HG02840 (cell line): Measurements from ENCODE around the gene WDR91.
A peak's percentile ranks its signal among the peaks of the same experiment; 100 is the strongest.
"Not testable (repeated sequence)": the region's sequence is repeated elsewhere in the genome, so short reads cannot be mapped to it uniquely, and the experiment has no call there.

Source experiments
- ATAC-seq: cut with Tn5 transposase; IDR thresholded peaks from one replicate; pipeline ENCODE4 v1.9.1; 2021; ENCODE audit warnings: mild to moderate bottlenecking, moderate library complexity, moderate number of reproducible peaks; ENCODE audit not compliant: unreplicated experiment, low FRiP score

WDR91 gene

DNA sequence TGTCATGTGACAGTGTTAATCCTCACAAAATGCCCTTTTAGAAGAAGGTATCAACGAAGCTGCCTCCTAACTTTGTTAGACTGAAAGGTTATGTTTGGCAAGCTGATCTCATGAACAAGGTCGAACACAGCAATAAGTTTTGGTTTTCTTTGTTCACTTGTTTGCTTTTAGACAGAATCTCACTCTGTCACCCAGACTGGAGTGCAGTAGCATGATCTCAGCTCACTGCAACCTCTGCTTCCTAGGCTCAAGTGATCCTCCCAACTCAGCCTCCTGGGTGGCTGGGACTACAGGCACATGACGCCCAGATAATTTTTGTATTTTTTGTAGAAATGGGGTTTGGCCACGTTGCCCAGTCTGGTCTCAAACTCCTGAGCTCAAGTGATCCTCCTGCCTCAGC is 23.4 kb upstream of the WDR91 start:
- no peak for ATAC-seq

DNA sequence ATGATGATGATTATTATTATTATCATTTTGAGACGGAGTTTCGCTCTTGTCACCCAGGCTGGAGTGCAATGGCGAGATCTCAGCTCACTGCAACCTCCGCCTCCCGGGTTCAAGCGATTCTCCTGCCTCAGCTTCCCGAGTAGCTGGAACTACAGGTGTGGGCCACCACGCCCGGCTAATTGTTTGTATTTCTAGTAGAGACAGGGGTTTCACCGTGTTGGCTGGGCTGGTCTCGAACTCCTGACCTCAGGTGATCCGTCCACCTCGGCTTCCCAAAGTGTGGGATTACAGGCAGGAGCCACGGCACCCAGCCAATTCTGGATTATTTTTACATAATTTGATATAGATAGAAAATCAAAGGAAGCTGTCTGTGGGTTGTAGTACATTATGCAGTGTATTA is 22.8 kb upstream of the WDR91 start:
- not testable (repeated sequence) for ATAC-seq

GRCh38 chr7:135233570-135233969 is 22.2 kb upstream of the WDR91 start, which contains the start of gene STRA8:
TSS of gene STRA8 (plus strand) at chr7:135233838. CDS start at chr7:135240525, 6,687 bp downstream.
- no peak for ATAC-seq

DNA sequence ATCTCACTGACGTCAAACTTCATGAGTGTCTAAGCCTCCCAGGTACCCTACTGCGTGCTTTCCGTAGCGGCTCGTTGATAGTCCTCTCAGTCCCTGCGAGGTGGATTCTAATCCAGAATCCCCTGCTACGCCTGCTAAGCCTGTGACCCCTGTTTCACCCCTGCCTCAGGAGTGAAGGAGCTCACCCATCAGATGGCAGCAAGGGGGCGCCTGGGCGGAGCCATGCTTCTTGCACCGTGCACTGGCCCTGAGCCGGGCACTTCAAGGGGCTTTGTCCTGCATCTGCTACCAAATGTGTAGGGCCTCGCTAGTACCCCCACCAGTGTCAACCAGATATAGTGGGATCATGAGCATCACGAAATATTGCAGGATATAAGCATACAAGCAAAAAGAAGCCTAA is 21.4 kb upstream of the WDR91 start:
- ATAC-seq, result no peak

DNA sequence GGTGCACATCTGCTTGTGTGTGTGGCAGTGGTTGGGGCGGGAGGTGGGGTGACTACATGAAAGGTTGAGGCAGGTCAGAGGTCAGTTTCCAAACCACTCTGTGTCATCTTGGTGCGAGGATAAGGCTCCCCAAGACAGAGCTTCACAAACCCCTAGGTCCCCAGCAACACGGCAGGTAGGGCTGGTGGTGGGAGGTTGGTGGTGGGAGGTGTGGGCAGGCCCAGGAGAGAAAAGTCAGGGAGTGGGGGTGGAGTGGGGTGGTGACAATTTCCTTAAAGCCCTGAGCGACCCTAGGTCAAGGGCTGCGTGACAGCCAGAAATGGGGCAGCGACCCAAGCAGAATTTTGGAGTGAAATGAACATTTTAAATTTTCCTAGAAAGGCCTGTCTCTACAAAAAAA is 20.8 kb upstream of the WDR91 start:
- ATAC-seq, result no peak

GRCh38 chr7:135231686-135232085 is 20.4 kb upstream of the WDR91 start:
- no peak for ATAC-seq

GRCh38 chr7:135224027-135224426 is 12.7 kb upstream of the WDR91 start:
- no peak for ATAC-seq

DNA sequence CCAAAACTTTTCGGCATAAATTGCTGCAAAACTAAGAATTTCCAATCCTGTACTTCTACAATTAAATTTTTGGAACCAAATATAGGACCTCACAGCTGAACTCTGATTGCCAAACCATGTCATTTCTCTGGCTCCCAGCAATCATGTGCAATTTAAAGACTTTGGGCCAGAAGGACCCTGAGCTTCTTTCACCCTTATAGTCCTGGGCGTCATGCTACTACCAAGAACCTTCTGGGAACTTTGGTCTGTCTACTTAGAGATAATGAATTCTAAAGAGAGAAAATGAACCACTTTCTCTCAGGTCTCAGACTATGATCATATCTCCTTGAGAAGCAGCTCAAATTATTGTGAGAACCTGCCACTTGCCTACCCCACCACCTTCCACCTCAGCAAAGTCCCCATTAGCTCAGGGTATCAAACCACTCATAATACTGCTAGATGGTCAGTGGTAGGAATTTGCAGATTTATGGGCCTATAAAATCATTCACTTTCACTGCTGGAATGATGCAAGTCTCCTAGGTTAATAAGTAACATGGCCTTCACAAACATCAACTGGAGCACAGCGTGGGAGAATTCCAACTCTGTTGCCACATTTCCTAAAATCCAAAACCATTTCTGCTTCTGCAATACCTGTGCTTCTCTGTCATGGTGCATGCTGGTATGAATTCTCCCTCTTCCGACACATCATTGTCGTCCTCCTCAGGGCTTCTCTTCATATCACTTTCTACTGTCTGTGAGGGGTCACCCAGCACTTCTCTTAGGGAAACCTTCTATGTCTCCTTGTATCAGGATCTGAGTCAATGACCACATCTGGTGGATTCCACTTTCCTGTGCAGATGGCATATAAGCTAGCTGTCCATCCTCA is 6.6 kb upstream of the WDR91 start:
- no peak for ATAC-seq

DNA sequence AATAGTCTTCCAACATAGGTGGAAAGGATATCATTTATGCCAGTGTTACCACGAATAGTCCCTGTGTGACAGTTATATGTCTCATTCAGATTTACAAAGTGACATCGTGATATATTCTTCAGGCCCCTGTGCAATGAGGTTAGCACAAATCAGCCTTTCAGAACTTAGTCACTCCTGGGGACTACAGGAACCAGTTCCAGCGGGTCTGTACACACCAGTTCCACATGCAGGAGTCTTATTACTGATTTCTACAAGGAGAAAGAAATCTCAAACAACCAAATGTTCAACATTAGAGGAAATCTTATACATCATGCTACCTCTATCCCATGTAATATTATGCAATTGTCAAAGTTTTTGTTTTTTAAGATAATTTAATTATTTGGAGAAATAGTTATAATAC is 4.4 kb upstream of the WDR91 start:
- no peak for ATAC-seq

- ATAC-seq, result no peak
These were observed 3.9 kb upstream of the WDR91 start for GRCh38 chr7:135215180-135215579.

GRCh38 chr7:135213831-135214230 is 2.5 kb upstream of the WDR91 start:
- ATAC-seq, result no peak

GRCh38 chr7:135211946-135212685 is 790 bp upstream of the WDR91 start:
- not testable (repeated sequence) for ATAC-seq

DNA sequence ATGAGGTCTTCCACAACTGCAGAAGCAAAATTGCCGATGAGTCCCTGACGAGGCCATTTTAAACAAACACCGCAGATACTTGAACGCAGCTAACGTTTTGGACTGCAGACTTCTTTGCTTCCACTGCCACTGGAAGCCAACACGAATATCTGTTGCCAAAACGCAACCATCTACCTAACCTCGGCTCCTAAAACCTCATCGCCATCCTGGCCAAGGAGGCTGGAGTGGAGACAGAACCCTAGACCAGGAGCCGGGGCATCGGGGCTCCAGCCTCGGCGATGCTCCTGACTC is 493 bp downstream of the WDR91 start:
- ATAC-seq, result peak; percentile 0

GRCh38 chr7:135209225-135209834 is 2.0 kb downstream of the WDR91 start:
- no peak for ATAC-seq

DNA sequence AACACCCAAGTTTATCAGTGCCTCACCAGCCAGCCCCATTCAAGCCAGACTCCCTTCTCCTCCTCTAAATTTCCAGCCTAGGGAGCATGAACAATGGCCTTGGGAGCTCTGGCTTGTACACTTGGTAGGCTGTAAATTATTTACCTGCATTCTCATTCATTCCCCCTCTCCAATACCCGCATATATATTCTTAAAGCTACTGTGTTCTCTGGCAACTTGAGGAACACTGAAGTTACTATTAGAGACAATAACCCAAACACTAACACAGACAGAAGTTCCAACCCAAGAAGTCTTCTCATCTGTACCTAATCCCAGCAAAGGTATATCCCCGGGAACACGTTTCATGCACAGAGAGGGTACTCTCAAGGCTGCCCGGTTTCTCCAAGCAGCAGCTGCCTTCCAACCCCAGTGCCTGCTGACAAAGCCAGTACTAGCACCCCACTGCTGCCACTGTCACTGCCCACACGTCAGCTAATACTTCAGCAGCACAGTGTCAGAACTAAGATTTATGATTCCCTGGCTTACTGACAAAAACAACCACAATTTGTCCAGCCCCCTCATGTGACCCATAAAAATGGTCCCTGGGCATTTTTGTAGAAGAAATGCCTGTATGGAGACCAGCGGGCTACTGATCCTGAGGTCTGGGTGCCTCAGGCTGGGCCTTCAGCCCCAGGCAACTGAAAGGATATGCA is 3.1 kb downstream of the WDR91 start:
- no peak for ATAC-seq

DNA sequence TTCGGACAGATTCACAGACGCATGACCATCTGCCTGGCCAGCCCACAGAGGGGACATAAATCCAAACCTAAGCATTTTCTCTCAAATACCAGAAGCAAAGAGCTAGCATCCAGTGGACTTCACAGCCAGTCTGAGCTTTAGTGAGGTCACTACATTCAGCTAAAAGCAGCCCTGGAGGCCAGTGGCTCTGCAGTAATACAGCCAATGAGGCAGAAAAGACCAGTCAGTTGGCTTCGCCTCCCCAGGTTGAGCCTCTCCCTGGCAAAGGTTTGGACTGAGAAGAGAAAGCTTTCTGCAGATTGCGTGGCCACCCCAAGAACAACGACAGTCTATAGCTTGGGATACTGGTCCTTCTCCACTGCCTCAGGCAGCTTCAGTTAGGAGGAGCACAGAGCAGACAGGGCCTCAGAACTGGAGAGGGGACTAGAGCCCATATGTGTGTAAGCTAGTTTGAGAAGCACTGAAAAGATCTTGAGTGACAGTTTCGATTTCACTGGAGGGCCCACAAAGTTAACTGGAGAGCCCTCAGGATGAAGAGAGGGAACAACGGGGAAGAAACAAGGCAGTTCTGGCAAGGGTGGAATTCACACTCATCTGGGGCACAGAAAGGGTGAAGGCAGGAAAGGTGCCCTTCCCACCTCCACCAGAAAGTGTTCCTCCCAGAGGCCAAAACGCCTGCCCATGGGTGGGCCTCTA is 3.8 kb downstream of the WDR91 start:
- ATAC-seq, result no peak

DNA sequence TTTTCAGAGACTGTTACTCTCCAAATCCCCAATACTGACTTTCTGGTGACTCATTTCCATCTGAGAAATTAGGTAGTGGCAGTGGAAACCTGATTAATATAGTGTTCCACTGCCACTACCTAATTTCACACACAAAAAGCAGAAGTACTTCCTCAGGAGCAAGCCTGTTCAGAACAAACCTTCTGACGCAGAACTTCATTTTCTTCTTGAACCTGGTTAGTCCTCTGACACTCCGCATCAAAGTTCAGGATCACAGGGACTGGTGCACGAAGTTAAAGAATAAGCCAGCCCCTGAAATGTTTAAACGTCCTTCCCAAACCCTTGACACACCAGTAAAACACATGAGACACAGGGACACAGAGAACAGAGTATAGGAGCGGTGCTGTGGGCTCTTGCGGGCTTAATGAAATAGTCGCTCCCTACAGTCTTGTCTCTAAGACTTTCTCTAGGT is 4.4 kb downstream of the WDR91 start:
- peak; percentile 21 for ATAC-seq

GRCh38 chr7:135205850-135206249 is 5.5 kb downstream of the WDR91 start:
- ATAC-seq, result no peak

DNA sequence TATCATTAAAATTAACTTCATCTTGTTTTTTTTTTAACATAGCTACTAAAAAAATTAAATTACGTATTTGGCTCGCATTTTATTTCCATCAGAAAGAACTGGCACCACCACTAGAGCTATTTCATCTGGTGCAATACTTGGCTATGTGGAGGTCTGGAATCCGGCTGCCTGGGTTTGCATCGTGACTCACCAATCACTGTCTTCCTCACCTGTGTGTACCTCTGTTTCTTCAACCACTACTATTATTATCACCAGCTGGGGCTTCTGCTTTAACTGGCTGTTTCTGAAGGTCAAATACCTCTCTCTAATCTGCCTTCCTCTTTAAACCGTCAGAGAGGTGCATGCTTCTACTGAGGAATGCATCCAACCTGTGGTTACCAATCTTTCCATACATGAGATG is 6.5 kb downstream of the WDR91 start:
- ATAC-seq, result no peak

GRCh38 chr7:135204341-135204749 is 7.0 kb downstream of the WDR91 start:
- no peak for ATAC-seq
